ENCODE data around the gene NRXN2. TPM values are rescaled to one million over a fixed set of nuclear protein-coding genes. Genes with fewer than 3 reads are reported as not detected.

NRXN2 gene
- total and polyA plus RNA-seq, 2 of the 13 experiments (the other 11 are each of a cell fraction or from before 2014, with no cell fraction given), result not detected

- Histone ChIP-seq H3K27ac (ENCODE audit: extremely low read length, insufficient read depth, low read length) (no peak overlapping the region), H3K36me3 (replicated peaks in 1 of 2; ENCODE audit: control insufficient read depth in 1 of 2, insufficient read depth in 2 of 2, low read length in 2 of 2) (no peaks in the 10 kb centered on the region), H3K4me1 (ENCODE audit: insufficient read depth, low read length) (peaks cover 18% of the 10 kb centered on the region), H2AFZ (ENCODE audit: low read length) (no peak overlapping the region), H3K4me2 (ENCODE audit: low read depth, low read length) (no peak overlapping the region), H3K9ac (ENCODE audit: insufficient read depth, low read depth, low read length) (no peak overlapping the region), H3K9me3 (ENCODE audit: low read length) (peaks cover 20% of the 10 kb centered on the region), H4K20me1 (ENCODE audit: insufficient read depth, low read length) (no peaks in the 10 kb centered on the region), H3K4me3 (replicated peaks in 1 of 3; ENCODE audit: insufficient read depth in 1 of 3, low read depth in 2 of 3, low read length in 3 of 3) (no peak overlapping the region), H3K79me2 (ENCODE audit: insufficient read depth, low read length) (no peaks in the 10 kb centered on the region), H3K27me3 (ENCODE audit: control insufficient read depth in 1 of 2, insufficient read depth in 2 of 2, low read length in 2 of 2) (peaks cover under 1 to 11% of the 10 kb centered on the region in 2 experiments; a peak in 3 of 5 replicates)
- BruUV-seq (replicated peaks), result no TSS peak
- TF ChIP-seq ZBTB20 (CRISPR knock-in tag; IDR thresholded peaks at IDR 0.05; ENCODE audit: borderline replicate concordance, low read depth) (no peak), ZNF552 (CRISPR knock-in tag; IDR thresholded peaks at IDR 0.05; ENCODE audit: borderline replicate concordance) (no peak)
- ATAC-seq, result no peak; the same call in 2 of the 3 replicates
- CTCF ChIA-PET (ENCODE audit: low intra/inter-chr PET ratio, low total read pairs), result no interaction called here
- FAIRE-seq, result no peak
- 56% methylated on average over 11 of the region's 32 CpGs for WGBS (ENCODE audit: low lambda C conversion rate)
- in situ Hi-C loops (cut with HindIII; ENCODE audit: extremely low pct_ligation_motif_present, low pct_unique_long_range_greater_than_20kb), result no loop called here
- no peak for DNase-seq (ENCODE audit: low spot score)
- intact Hi-C loops (cut with micrococcal nuclease; ENCODE audit: unreplicated experiment), result no loop called here
- POLR2A ChIA-PET, result no interaction called here
Measured at GRCh38 chr11:64593156-64594105, 129.6 kb downstream of the NRXN2 start.

GRCh38 chr11:64592656-64593055 is 130.3 kb downstream of the NRXN2 start:
- Histone ChIP-seq H2AFZ (ENCODE audit: low read length) (no peak overlapping the region), H3K79me2 (ENCODE audit: insufficient read depth, low read length) (no peaks in the 10 kb centered on the region), H3K36me3 (replicated peaks in 1 of 2; ENCODE audit: control insufficient read depth in 1 of 2, insufficient read depth in 2 of 2, low read length in 2 of 2) (no peaks in the 10 kb centered on the region), H3K4me1 (ENCODE audit: insufficient read depth, low read length) (peaks cover 18% of the 10 kb centered on the region), H4K20me1 (ENCODE audit: insufficient read depth, low read length) (no peaks in the 10 kb centered on the region), H3K4me3 (replicated peaks in 1 of 3; ENCODE audit: insufficient read depth in 1 of 3, low read depth in 2 of 3, low read length in 3 of 3) (no peak overlapping the region), H3K9ac (ENCODE audit: insufficient read depth, low read depth, low read length) (no peak overlapping the region), H3K27ac (ENCODE audit: extremely low read length, insufficient read depth, low read length) (no peak overlapping the region), H3K4me2 (ENCODE audit: low read depth, low read length) (no peak overlapping the region), H3K27me3 (ENCODE audit: control insufficient read depth in 1 of 2, insufficient read depth in 2 of 2, low read length in 2 of 2) (peaks cover 0 to 7% of the 10 kb centered on the region in 2 experiments; a peak in 2 of 5 replicates), H3K9me3 (ENCODE audit: low read length) (peaks cover 20% of the 10 kb centered on the region)
- intact Hi-C loops (cut with micrococcal nuclease; ENCODE audit: unreplicated experiment), result no loop called here
- FAIRE-seq (no peak), DNase-seq (ENCODE audit: low spot score) (no peak), ATAC-seq (no peak)
- BruUV-seq (replicated peaks), result no TSS peak
- in situ Hi-C loops (cut with HindIII; ENCODE audit: extremely low pct_ligation_motif_present, low pct_unique_long_range_greater_than_20kb), result no loop called here
- POLR2A ChIA-PET, result no interaction called here
- CTCF ChIA-PET (ENCODE audit: low intra/inter-chr PET ratio, low total read pairs), result no interaction called here
- WGBS (ENCODE audit: low lambda C conversion rate), result 59% methylated on average over 3 of the region's 9 CpGs
- TF ChIP-seq MAFF (IDR thresholded peaks at IDR 0.05; ENCODE audit: low read depth, low read length) (no peak), MAZ (IDR thresholded peaks at IDR 0.05; ENCODE audit: borderline replicate concordance, low read depth, low read length) (no peak), MAZ (CRISPR knock-in tag; IDR thresholded peaks at IDR 0.05; ENCODE audit: low read depth) (no peak), ZNF318 (CRISPR knock-in tag; IDR thresholded peaks at IDR 0.05) (no peak)
